Mucosa of descending colon (tissue), 3 donors: ENCODE measurements around the gene PLCG1. TPM values are rescaled to one million over a fixed set of nuclear protein-coding genes. Genes with fewer than 3 reads are reported as not detected.

Source experiments
- ATAC-seq: fragments of 200-7000 bp; cut with Tn5 transposase; one replicate; pipeline ENCODE4 v1.9.1; 2020; ENCODE audit warnings: mild to moderate bottlenecking, moderate library complexity
- DNase-seq, 3 donors: peaks; one replicate each; pipeline ENCODE4 v3.0.0-alpha.2; 2020
- H3K36me3 ChIP-seq: fragments of 200-600 bp; one replicate; pipeline ENCODE4 v1.8.0; 2021; ENCODE audit warnings: low read depth, mild to moderate bottlenecking
- H3K4me1 ChIP-seq: fragments of 200-600 bp; one replicate; pipeline ENCODE4 v1.8.0; 2021; ENCODE audit warnings: low read depth, mild to moderate bottlenecking
- H3K4me3 ChIP-seq: fragments of 200-600 bp; one replicate; pipeline ENCODE4 v1.8.0; 2021; ENCODE audit warnings: mild to moderate bottlenecking
- H3K9me3 ChIP-seq: fragments of 200-600 bp; one replicate; pipeline ENCODE4 v1.8.0; 2021; ENCODE audit warnings: mild to moderate bottlenecking
- CTCF ChIP-seq: fragments of 200-600 bp; IDR thresholded peaks from one replicate; pipeline ENCODE4 v1.8.0; 2022; ENCODE audit warnings: antibody characterized with exemption, mild to moderate bottlenecking
- intact Hi-C, 2 donors: fragments of 100-400 bp; cut with DNase I in 1 of 2; cut with micrococcal nuclease in 1 of 2; formaldehyde crosslinking; loops; one replicate each; pipeline versions ENCODE4 v1.11.0 to v1.11.1; 2022; cut with DNase I, micrococcal nuclease
- total RNA-seq, 3 donors: library from RNA; stranded (reverse); fragmentation: NEBNext Ultra II Directional in 2 of 3; extraction: Animal tissue kit (Norgen Biotek cat#: 25700) in 2 of 3; gene quantifications; one replicate each; pipeline versions ENCODE4 v1.2.1 to v1.2.4, GENCODE V29; 2021 to 2023
- donor health status: DM: no; HTN: no; CAD: no; lungs with moderate emphysema.
- donor health status: DM: no; HTN: no; CAD: no.
- donor health status: DM: no; HTN: yes; CAD: no.

The PLCG1 gene
- total RNA-seq, 3 donors from 2014 or later: 65.2 to 98.4 (median 85.4) TPM

DNA sequence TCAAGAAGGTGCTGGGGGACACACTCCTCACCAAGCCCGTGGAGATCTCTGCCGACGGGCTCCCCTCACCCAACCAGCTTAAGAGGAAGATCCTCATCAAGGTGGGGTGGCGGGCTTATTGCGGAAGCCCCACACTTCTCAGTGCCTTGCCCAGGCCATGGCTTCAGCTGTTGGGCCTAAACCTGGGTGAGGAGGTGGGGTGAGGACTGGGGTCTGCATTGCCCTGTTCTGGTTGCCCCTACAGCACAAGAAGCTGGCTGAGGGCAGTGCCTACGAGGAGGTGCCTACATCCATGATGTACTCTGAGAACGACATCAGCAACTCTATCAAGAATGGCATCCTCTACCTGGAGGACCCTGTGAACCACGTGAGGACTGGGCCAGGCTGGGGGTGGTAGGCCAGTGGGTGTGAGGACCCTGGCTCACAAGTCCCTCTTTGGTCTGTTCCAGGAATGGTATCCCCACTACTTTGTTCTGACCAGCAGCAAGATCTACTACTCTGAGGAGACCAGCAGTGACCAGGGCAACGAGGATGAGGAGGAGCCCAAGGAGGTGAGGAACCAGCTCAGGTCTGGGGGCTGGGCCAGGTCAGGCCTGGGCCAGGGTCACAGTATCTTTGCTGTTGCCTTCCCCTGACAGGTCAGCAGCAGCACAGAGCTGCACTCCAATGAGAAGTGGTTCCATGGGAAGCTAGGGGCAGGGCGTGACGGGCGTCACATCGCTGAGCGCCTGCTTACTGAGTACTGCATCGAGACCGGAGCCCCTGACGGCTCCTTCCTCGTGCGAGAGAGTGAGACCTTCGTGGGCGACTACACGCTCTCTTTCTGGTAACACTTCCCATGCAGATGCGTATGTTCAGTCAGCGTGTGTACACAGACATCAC lies 27.9 kb downstream of the PLCG1 start:
- intact Hi-C loops: no loop called here
- TF ChIP-seq CTCF: no peak
- peaks cover 16% of the 10 kb centered on the region for H3K36me3 ChIP-seq
- DNase-seq (no peak), ATAC-seq (no peak)
- no peak overlapping the region for H3K4me3 ChIP-seq
- no peaks in the 10 kb centered on the region for H3K4me1 ChIP-seq
- H3K9me3 ChIP-seq: no peaks in the 10 kb centered on the region

- Histone ChIP-seq H3K4me3 (no peak overlapping the region), H3K9me3 (no peaks in the 10 kb centered on the region), H3K36me3 (peaks cover 16% of the 10 kb centered on the region), H3K4me1 (no peaks in the 10 kb centered on the region)
- DNase-seq (no peak), ATAC-seq (no peak)
- intact Hi-C loops: no loop called here
- no peak for TF ChIP-seq CTCF
These were observed 29.1 kb downstream of the PLCG1 start for GRCh38 chr20:41166201-41167117.

- intact Hi-C loops: no loop called here
These were observed 29.8 kb downstream of the PLCG1 start for GRCh38 chr20:41167118-41167470.

DNA sequence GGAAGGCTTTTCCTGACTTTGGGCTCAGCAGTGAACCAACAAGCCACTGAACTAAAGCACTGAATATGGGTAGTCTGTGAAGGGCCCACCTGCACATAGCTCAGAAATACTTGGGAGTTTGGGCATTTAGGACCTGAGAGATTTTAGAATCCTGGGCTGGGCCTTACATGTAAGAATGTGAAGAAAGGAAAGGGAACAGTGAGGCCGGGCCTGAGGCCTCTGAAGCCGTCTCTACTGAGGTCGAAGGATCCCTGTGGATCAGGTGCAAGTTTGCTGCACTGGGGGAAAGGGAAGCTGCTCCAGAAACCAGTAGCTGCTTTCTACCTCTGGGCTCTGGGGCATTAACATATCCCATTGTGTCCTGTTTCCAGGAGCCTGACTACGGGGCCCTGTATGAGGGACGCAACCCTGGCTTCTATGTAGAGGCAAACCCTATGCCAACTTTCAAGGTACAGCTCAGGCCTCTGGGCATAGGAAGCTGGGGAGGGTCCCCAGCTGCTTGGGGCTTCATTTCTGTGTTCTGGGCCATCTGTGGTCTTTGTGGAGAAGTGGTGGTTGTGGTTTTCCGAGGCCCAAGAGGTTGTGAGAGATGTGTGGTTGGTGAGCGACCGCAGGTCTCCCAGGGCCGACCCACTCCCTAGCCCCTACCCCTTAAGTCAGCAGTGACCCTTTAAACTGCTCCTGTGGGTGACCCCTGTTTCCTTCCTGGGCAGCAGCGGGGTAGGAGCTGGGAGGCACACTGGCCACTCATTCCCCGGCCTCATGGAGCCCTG lies 30.3 kb downstream of the PLCG1 start:
- DNase-seq (no peak), ATAC-seq (no peak)
- Histone ChIP-seq H3K4me3 (no peak overlapping the region), H3K4me1 (peaks cover 2% of the 10 kb centered on the region), H3K9me3 (no peaks in the 10 kb centered on the region), H3K36me3 (peaks cover 16% of the 10 kb centered on the region)
- TF ChIP-seq CTCF: no peak
- intact Hi-C loops: no loop called here

More at GRCh38 chr20:41167118-41167470, 29.8 kb downstream of the PLCG1 start:
- no peak overlapping the region for H3K4me3 ChIP-seq
- no peaks in the 10 kb centered on the region for H3K4me1 ChIP-seq
- H3K36me3 ChIP-seq: peaks cover 16% of the 10 kb centered on the region
- H3K9me3 ChIP-seq: no peaks in the 10 kb centered on the region
- ATAC-seq (no peak), DNase-seq (no peak)
- TF ChIP-seq CTCF: no peak
